Common myeloid progenitor, CD34-positive (primary cell): Measurements from ENCODE around the gene COL9A3. TPM values are rescaled to one million over a fixed set of nuclear protein-coding genes. Genes with fewer than 3 reads are reported as not detected.

Experiments used
- CTCF ChIA-PET: fragments of 350-600 bp; sonication (Branson Sonifier 250); formaldehyde crosslinking; loops from one replicate; lab custom pipeline; 2021; ENCODE audit warnings: antibody characterized with exemption; lab: Charles Lee
- POLR2A ChIA-PET: fragments of 350-600 bp; sonication (Branson Sonifier 250); formaldehyde crosslinking; loops from one replicate; lab custom pipeline; 2021; ENCODE audit warnings: antibody characterized with exemption; lab: Charles Lee
- DNase-seq, 3 donors: peaks; one replicate each; pipeline versions ENCODE4 v3.0.0 to v3.0.0-alpha.2; 2013
- H3K27ac ChIP-seq, 2 experiments: 1 replicate in 1 of 2; 2 replicates in 1 of 2; pipeline ENCODE4 v1.7.0; 2013; ENCODE audit warnings: inconsistent platforms in 2 of 2, low read length in 2 of 2, mild to moderate bottlenecking in 2 of 2, low read depth in 1 of 2, moderate library complexity in 1 of 2; ENCODE audit not compliant: severe bottlenecking in 2 of 2, insufficient read depth in 1 of 2, poor library complexity in 1 of 2
- H3K27me3 ChIP-seq, 5 experiments: replicated peaks in 2 of 5; 1 replicate in 3 of 5; 2 replicates in 2 of 5; pipeline versions ENCODE4 v1.6.1 to v1.7.0; 2013; ENCODE audit warnings: low read length in 4 of 5, mild to moderate bottlenecking in 2 of 5, moderate library complexity in 2 of 5, inconsistent platforms in 1 of 5; ENCODE audit not compliant: insufficient read depth in 5 of 5, control insufficient read depth in 4 of 5
- H3K36me3 ChIP-seq, 4 experiments: 1 replicate in 2 of 4; 2 replicates in 2 of 4; pipeline versions ENCODE4 v1.6.1 to v1.7.0; 2013; ENCODE audit warnings: low read length in 3 of 4, control low read depth in 1 of 4, mild to moderate bottlenecking in 1 of 4; ENCODE audit not compliant: control insufficient read depth in 4 of 4, insufficient read depth in 4 of 4
- H3K4me1 ChIP-seq, 4 experiments: 1 replicate in 3 of 4; 2 replicates in 1 of 4; pipeline versions ENCODE4 v1.6.1 to v1.7.1; 2013; ENCODE audit warnings: low read length in 3 of 4, mild to moderate bottlenecking in 3 of 4, control low read depth in 1 of 4, inconsistent platforms in 1 of 4, moderate library complexity in 1 of 4; ENCODE audit not compliant: control insufficient read depth in 4 of 4, insufficient read depth in 4 of 4; ENCODE audit errors: control extremely low read depth in 1 of 4
- H3K4me3 ChIP-seq, 7 experiments: 1 replicate in 4 of 7; 2 replicates in 3 of 7; pipeline versions ENCODE4 v1.5.1 to v1.7.0; 2013; ENCODE audit warnings: mild to moderate bottlenecking in 7 of 7, low read length in 6 of 7, moderate library complexity in 6 of 7, inconsistent platforms in 2 of 7, low read depth in 2 of 7, control low read depth in 1 of 7; ENCODE audit not compliant: insufficient read depth in 4 of 7, control insufficient read depth in 1 of 7; ENCODE audit errors: extremely low read depth in 1 of 7
- H3K9me3 ChIP-seq, 5 experiments: 1 replicate in 4 of 5; 2 replicates in 1 of 5; pipeline versions ENCODE4 v1.6.1 to v1.7.1; 2013; ENCODE audit warnings: low read length in 4 of 5, mild to moderate bottlenecking in 2 of 5, inconsistent platforms in 1 of 5, low read depth in 1 of 5, moderate library complexity in 1 of 5; ENCODE audit not compliant: control insufficient read depth in 4 of 5, insufficient read depth in 2 of 5; ENCODE audit errors: control extremely low read depth in 1 of 5
- WGBS: methylation state at CpG from one replicate; pipeline ENCODE4 v1.1.5; 2013; ENCODE audit not compliant: insufficient coverage; 5-methylcytosine and 5-hydroxymethylcytosine counted together
- polyA plus RNA-seq: library from polyadenylated mRNA; unstranded; fragments of 120-200 nt; gene quantifications from one replicate; pipeline ENCODE4 v1.2.1, GENCODE V29; 2013

COL9A3 gene
- 2.3 TPM for polyA plus RNA-seq

GRCh38 chr20:62816884-62817873 is at the start of gene COL9A3:
Gene COL9A3, plus strand, starts transcription at chr20:62817050. Its CDS starts 15 bp downstream, at chr20:62817065.
- Histone ChIP-seq H3K27ac (no peak within 1 kb of the TSS), H3K4me1 (peaks cover 0 to 36% (median 22%) of the 10 kb centered on the region in 4 experiments), H3K9me3 (no peaks in the 10 kb centered on the region), H3K4me3 (peak within 1 kb of the TSS in 4 of 7 experiments; percentile 23 to 53 (median 44)), H3K36me3 (peaks cover 2 to 16% (median 11%) of the 10 kb centered on the region in 4 experiments), H3K27me3 (peaks cover 0 to 45% (median 23%) of the 10 kb centered on the region in 5 experiments)
- DNase-seq: no peak
- CTCF ChIA-PET: interaction anchor here (0.6 to 2.3 kb wide), 3 partner anchors 8 to 117 kb away, joined by 3 to 7 read pairs (median 3); no protein-coding TSS in a partner anchor
- POLR2A ChIA-PET: no interaction called here
- WGBS: 9% methylated on average over 53 of the region's 108 CpGs

- ChIA-PET POLR2A (no interaction called here), CTCF (no interaction called here)
- Histone ChIP-seq H3K4me1 (no peaks in the 10 kb centered on the region), H3K4me3 (no peak overlapping the region), H3K36me3 (no peaks in the 10 kb centered on the region), H3K27me3 (no peaks in the 10 kb centered on the region), H3K9me3 (no peaks in the 10 kb centered on the region), H3K27ac (no peak overlapping the region)
- 92% methylated on average over 7 of the region's 8 CpGs for WGBS
- no peak for DNase-seq
These were observed 48.7 kb upstream of the COL9A3 start for GRCh38 chr20:62768234-62768546.

DNA sequence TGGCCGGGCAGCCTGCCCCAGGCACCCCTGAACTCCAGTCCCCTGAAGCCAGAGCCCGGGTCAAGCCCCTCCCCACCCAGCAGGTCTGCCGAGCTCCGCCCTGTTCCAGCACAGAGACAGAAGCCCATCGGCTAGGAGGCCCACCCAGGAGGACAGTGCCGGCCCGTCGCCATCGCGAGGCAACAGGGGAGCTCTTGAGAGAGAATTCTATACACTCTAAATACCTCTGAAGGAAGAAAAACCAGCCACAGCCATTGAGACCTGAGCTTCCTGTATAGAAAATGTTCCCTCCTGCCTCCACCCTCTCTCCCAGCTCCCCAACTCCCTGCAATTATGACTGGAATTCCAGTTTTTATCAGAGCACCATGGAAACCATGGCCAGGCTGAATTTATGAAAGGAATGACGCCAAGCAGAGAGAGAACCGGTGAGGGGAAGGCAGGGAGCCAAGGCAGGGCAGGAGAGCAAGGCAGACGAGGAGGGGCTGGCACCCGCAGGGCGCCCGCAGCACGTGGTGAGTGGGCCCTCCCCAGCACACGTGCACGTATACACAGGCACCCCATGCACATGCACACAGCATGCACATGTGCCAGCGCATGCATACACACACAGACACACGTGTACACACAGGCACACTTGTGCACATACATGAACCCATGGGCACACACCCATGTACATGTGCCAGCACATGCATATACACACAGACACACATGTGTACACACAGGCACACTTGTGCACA is 48.1 kb upstream of the COL9A3 start:
- Histone ChIP-seq H3K9me3 (no peaks in the 10 kb centered on the region), H3K27me3 (no peaks in the 10 kb centered on the region), H3K4me3 (no peak overlapping the region), H3K36me3 (no peaks in the 10 kb centered on the region), H3K4me1 (no peaks in the 10 kb centered on the region), H3K27ac (no peak overlapping the region)
- DNase-seq: no peak
- ChIA-PET CTCF (no interaction called here), POLR2A (no interaction called here)
- WGBS: 90% methylated on average over 8 of the region's 21 CpGs

GRCh38 chr20:62769346-62770071 is 47.3 kb upstream of the COL9A3 start:
- H3K36me3 ChIP-seq: no peaks in the 10 kb centered on the region
- no peak overlapping the region for H3K27ac ChIP-seq
- H3K27me3 ChIP-seq: no peaks in the 10 kb centered on the region
- DNase-seq: no peak
- WGBS: 97% methylated on average over 12 of the region's 16 CpGs
- CTCF ChIA-PET: no interaction called here
- H3K9me3 ChIP-seq: no peaks in the 10 kb centered on the region
- no peak overlapping the region for H3K4me3 ChIP-seq
- peaks cover 0 to 1% (median under 1%) of the 10 kb centered on the region in 4 experiments for H3K4me1 ChIP-seq
- POLR2A ChIA-PET: no interaction called here

GRCh38 chr20:62770111-62770910 is 46.5 kb upstream of the COL9A3 start:
- ChIA-PET POLR2A (no interaction called here), CTCF (interaction anchor here (1.4 kb wide), 1 partner anchor 12 kb away, joined by 3 read pairs; no protein-coding TSS in a partner anchor)
- Histone ChIP-seq H3K27me3 (no peaks in the 10 kb centered on the region), H3K4me3 (no peak overlapping the region), H3K9me3 (no peaks in the 10 kb centered on the region), H3K4me1 (peaks cover 0 to 7% (median 5%) of the 10 kb centered on the region in 4 experiments), H3K27ac (no peak overlapping the region), H3K36me3 (no peaks in the 10 kb centered on the region)
- WGBS: 97% methylated on average over 19 of the region's 20 CpGs
- DNase-seq: no peak

- ChIA-PET CTCF (interaction anchor here (1.4 kb wide), 1 partner anchor 12 kb away, joined by 3 read pairs; no protein-coding TSS in a partner anchor), POLR2A (no interaction called here)
- Histone ChIP-seq H3K27me3 (no peaks in the 10 kb centered on the region), H3K4me3 (no peak overlapping the region), H3K4me1 (peaks cover 0 to 11% (median 6%) of the 10 kb centered on the region in 4 experiments), H3K27ac (no peak overlapping the region), H3K9me3 (no peaks in the 10 kb centered on the region), H3K36me3 (no peaks in the 10 kb centered on the region)
- WGBS: 97% methylated on average over 13 of the region's 14 CpGs
- no peak for DNase-seq
These were observed 45.9 kb upstream of the COL9A3 start for GRCh38 chr20:62770916-62771315.
